ENCODE data around the gene KLHL3. TPM values are rescaled to one million over a fixed set of nuclear protein-coding genes. Genes with fewer than 3 reads are reported as not detected.

The KLHL3 gene
- total and polyA plus RNA-seq, 2 experiments from 2014 or later, result 4.9 to 10.8 TPM

- Histone ChIP-seq H3K4me3 (no peak overlapping the region), H4K20me1 (replicated peaks; ENCODE audit: insufficient read depth) (no peaks in the 10 kb centered on the region), H3K9me2 (ENCODE audit: insufficient read depth) (no peaks in the 10 kb centered on the region), H3K27ac (ENCODE audit: low read depth) (no peak overlapping the region), H2AFZ (no peak overlapping the region), H3K4me2 (no peak overlapping the region), H3F3A (replicated peaks; ENCODE audit: low read depth) (no peaks in the 10 kb centered on the region), H3K79me2 (replicated peaks; ENCODE audit: insufficient read depth) (no peaks in the 10 kb centered on the region), H3K36me3 (ENCODE audit: insufficient read depth) (no peaks in the 10 kb centered on the region), H3K4me1 (ENCODE audit: insufficient read depth) (no peaks in the 10 kb centered on the region), H3K27me3 (ENCODE audit: insufficient read depth) (no peaks in the 10 kb centered on the region)
- Mint-ChIP-seq H3K4me3 (no peak overlapping the region), H3K27ac (no peak overlapping the region), H3K4me1 (peaks cover 1% of the 10 kb centered on the region; the same call in 2 of the 3 replicates), H3K36me3 (ENCODE audit: low read depth) (peaks cover 32% of the 10 kb centered on the region; the same call in 2 of the 3 replicates), H3K27me3 (ENCODE audit: insufficient read depth, low read depth, poor library complexity) (no peaks in the 10 kb centered on the region), H3K9me3 (no peaks in the 10 kb centered on the region)
- DNase-seq (ENCODE audit: low spot score) (no peak), ATAC-seq (no peak)
- TF ChIP-seq, protein P1, sequence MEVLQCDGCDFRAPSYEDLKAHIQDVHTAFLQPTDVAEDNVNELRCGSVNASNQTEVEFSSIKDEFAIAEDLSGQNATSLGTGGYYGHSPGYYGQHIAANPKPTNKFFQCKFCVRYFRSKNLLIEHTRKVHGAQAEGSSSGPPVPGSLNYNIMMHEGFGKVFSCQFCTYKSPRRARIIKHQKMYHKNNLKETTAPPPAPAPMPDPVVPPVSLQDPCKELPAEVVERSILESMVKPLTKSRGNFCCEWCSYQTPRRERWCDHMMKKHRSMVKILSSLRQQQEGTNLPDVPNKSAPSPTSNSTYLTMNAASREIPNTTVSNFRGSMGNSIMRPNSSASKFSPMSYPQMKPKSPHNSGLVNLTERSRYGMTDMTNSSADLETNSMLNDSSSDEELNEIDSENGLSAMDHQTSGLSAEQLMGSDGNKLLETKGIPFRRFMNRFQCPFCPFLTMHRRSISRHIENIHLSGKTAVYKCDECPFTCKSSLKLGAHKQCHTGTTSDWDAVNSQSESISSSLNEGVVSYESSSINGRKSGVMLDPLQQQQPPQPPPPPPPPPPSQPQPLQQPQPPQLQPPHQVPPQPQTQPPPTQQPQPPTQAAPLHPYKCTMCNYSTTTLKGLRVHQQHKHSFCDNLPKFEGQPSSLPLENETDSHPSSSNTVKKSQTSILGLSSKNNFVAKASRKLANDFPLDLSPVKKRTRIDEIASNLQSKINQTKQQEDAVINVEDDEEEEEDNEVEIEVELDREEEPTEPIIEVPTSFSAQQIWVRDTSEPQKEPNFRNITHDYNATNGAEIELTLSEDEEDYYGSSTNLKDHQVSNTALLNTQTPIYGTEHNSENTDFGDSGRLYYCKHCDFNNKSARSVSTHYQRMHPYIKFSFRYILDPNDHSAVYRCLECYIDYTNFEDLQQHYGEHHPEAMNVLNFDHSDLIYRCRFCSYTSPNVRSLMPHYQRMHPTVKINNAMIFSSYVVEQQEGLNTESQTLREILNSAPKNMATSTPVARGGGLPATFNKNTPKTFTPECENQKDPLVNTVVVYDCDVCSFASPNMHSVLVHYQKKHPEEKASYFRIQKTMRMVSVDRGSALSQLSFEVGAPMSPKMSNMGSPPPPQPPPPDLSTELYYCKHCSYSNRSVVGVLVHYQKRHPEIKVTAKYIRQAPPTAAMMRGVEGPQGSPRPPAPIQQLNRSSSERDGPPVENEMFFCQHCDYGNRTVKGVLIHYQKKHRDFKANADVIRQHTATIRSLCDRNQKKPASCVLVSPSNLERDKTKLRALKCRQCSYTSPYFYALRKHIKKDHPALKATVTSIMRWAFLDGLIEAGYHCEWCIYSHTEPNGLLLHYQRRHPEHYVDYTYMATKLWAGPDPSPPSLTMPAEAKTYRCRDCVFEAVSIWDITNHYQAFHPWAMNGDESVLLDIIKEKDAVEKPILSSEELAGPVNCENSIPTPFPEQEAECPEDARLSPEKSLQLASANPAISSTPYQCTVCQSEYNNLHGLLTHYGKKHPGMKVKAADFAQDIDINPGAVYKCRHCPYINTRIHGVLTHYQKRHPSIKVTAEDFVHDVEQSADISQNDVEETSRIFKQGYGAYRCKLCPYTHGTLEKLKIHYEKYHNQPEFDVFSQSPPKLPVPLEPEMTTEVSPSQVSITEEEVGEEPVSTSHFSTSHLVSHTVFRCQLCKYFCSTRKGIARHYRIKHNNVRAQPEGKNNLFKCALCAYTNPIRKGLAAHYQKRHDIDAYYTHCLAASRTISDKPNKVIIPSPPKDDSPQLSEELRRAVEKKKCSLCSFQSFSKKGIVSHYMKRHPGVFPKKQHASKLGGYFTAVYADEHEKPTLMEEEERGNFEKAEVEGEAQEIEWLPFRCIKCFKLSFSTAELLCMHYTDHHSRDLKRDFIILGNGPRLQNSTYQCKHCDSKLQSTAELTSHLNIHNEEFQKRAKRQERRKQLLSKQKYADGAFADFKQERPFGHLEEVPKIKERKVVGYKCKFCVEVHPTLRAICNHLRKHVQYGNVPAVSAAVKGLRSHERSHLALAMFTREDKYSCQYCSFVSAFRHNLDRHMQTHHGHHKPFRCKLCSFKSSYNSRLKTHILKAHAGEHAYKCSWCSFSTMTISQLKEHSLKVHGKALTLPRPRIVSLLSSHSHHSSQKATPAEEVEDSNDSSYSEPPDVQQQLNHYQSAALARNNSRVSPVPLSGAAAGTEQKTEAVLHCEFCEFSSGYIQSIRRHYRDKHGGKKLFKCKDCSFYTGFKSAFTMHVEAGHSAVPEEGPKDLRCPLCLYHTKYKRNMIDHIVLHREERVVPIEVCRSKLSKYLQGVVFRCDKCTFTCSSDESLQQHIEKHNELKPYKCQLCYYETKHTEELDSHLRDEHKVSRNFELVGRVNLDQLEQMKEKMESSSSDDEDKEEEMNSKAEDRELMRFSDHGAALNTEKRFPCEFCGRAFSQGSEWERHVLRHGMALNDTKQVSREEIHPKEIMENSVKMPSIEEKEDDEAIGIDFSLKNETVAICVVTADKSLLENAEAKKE (CRISPR knock-in tag; IDR thresholded peaks at IDR 0.05), result no peak
- TF ChIP-seq POLR2AphosphoS5 (IDR thresholded peaks at IDR 0.05; ENCODE audit: low read depth) (no peak), JUNB (IDR thresholded peaks at IDR 0.05; ENCODE audit: unreplicated experiment) (no peak)
Measured at GRCh38 chr5:137636099-137636498, 99.8 kb downstream of the KLHL3 start.

DNA sequence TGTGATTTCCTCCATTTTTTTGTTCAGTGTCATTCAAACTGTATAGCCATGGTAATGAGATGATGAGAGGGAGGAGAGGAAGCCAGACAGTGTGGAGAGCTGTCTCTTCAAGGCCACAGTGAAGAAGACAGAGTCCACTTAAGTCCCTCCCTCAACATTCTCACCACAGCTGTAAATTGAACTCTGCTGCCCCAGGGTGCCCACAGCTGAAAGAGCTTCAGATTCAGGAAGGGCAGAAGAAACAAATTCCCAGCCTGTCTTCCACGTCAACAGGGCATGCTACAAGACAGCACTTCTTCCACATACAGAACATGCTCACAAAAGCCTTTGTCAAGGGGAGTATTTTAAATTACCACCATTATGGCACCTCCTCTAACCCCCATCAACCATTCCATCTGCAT, 100.4 kb downstream of the KLHL3 start:
- Mint-ChIP-seq H3K9me3 (no peaks in the 10 kb centered on the region), H3K27me3 (ENCODE audit: insufficient read depth, low read depth, poor library complexity) (no peaks in the 10 kb centered on the region), H3K4me1 (peaks cover 4% of the 10 kb centered on the region; the same call in 2 of the 3 replicates), H3K4me3 (no peak overlapping the region), H3K36me3 (ENCODE audit: low read depth) (peaks cover 32% of the 10 kb centered on the region; the same call in 2 of the 3 replicates), H3K27ac (no peak overlapping the region)
- H3K36me3 ChIP-seq (ENCODE audit: insufficient read depth), result no peaks in the 10 kb centered on the region
- H3K79me2 ChIP-seq (replicated peaks; ENCODE audit: insufficient read depth), result no peaks in the 10 kb centered on the region
- DNase-seq (ENCODE audit: low spot score) (no peak), ATAC-seq (no peak)
- H2AFZ ChIP-seq, result no peak overlapping the region
- no peaks in the 10 kb centered on the region for H3K9me2 ChIP-seq (ENCODE audit: insufficient read depth)
- no peaks in the 10 kb centered on the region for H3F3A ChIP-seq (replicated peaks; ENCODE audit: low read depth)
- H4K20me1 ChIP-seq (replicated peaks; ENCODE audit: insufficient read depth), result no peaks in the 10 kb centered on the region
- H3K4me3 ChIP-seq, result no peak overlapping the region
- H3K27me3 ChIP-seq (ENCODE audit: insufficient read depth), result no peaks in the 10 kb centered on the region
- no peak overlapping the region for H3K4me2 ChIP-seq
- H3K4me1 ChIP-seq (ENCODE audit: insufficient read depth), result no peaks in the 10 kb centered on the region; the same call in 1 of the 2 replicates
- H3K27ac ChIP-seq (ENCODE audit: low read depth), result no peak overlapping the region
- TF ChIP-seq JUNB (IDR thresholded peaks at IDR 0.05; ENCODE audit: unreplicated experiment), result no peak
- no peak for TF ChIP-seq EZH2phosphoT487 (IDR thresholded peaks at IDR 0.05; ENCODE audit: unreplicated experiment)
- TF ChIP-seq, protein P2, sequence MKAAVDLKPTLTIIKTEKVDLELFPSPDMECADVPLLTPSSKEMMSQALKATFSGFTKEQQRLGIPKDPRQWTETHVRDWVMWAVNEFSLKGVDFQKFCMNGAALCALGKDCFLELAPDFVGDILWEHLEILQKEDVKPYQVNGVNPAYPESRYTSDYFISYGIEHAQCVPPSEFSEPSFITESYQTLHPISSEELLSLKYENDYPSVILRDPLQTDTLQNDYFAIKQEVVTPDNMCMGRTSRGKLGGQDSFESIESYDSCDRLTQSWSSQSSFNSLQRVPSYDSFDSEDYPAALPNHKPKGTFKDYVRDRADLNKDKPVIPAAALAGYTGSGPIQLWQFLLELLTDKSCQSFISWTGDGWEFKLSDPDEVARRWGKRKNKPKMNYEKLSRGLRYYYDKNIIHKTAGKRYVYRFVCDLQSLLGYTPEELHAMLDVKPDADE (IDR thresholded peaks at IDR 0.05), result no peak
- no peak for TF ChIP-seq ZNF331 (CRISPR knock-in tag; IDR thresholded peaks at IDR 0.05; ENCODE audit: low read depth)
- no peak for TF ChIP-seq REST (IDR thresholded peaks at IDR 0.05; ENCODE audit: unreplicated experiment)
- TF ChIP-seq NANOG (IDR thresholded peaks at IDR 0.05; ENCODE audit: borderline replicate concordance), result no peak
- no peak for TF ChIP-seq ZNF114 (CRISPR knock-in tag; IDR thresholded peaks at IDR 0.05)

Measured in GM23338 (cell line).